Measurements from ENCODE around the gene CFAP107.

DNA sequence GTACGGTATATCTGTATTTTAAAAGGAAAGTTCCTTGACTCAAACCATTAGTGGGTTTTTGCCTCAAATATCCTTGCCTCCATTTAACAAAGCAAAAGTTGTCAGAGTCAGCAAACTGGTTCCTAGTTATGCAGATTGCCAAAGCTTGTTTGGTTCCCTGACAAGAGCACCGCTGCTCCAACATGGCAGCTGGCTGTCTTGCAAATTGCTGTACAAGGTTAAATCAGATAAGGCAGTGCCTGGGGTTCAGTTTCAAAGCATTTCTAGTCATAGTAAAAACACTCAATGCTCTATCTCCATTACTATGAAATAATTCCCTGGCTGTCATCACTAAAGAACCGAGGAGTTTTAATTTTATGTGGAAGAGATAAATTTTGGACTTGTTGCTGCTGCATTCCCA is 11.3 kb upstream of the CFAP107 start:
- TF ChIP-seq MAFK (IDR thresholded peaks at IDR 0.05; ENCODE audit: low read depth, low read length) (no peak), BHLHE40 (IDR thresholded peaks at IDR 0.05; ENCODE audit: low read depth, low read length) (no peak), POLR2A (IDR thresholded peaks at IDR 0.05; ENCODE audit: low read depth, low read length) (no peak), MXI1 (IDR thresholded peaks at IDR 0.05; ENCODE audit: borderline replicate concordance, low read depth, low read length) (no peak), SMC3 (IDR thresholded peaks at IDR 0.05; ENCODE audit: low read depth, low read length) (no peak), RFX5 (IDR thresholded peaks at IDR 0.05; ENCODE audit: low read depth, low read length) (no peak), MAZ (IDR thresholded peaks at IDR 0.05; ENCODE audit: borderline replicate concordance, low read depth, low read length) (no peak), RAD21 (IDR thresholded peaks at IDR 0.05; ENCODE audit: low read length) (no peak)
- TF ChIP-seq, protein P1, sequence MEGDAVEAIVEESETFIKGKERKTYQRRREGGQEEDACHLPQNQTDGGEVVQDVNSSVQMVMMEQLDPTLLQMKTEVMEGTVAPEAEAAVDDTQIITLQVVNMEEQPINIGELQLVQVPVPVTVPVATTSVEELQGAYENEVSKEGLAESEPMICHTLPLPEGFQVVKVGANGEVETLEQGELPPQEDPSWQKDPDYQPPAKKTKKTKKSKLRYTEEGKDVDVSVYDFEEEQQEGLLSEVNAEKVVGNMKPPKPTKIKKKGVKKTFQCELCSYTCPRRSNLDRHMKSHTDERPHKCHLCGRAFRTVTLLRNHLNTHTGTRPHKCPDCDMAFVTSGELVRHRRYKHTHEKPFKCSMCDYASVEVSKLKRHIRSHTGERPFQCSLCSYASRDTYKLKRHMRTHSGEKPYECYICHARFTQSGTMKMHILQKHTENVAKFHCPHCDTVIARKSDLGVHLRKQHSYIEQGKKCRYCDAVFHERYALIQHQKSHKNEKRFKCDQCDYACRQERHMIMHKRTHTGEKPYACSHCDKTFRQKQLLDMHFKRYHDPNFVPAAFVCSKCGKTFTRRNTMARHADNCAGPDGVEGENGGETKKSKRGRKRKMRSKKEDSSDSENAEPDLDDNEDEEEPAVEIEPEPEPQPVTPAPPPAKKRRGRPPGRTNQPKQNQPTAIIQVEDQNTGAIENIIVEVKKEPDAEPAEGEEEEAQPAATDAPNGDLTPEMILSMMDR (conservative IDR thresholded peaks at IDR 0.05; ENCODE audit: low read depth, low read length) = no peak
- TF ChIP-seq, protein P2, sequence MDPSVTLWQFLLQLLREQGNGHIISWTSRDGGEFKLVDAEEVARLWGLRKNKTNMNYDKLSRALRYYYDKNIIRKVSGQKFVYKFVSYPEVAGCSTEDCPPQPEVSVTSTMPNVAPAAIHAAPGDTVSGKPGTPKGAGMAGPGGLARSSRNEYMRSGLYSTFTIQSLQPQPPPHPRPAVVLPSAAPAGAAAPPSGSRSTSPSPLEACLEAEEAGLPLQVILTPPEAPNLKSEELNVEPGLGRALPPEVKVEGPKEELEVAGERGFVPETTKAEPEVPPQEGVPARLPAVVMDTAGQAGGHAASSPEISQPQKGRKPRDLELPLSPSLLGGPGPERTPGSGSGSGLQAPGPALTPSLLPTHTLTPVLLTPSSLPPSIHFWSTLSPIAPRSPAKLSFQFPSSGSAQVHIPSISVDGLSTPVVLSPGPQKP (IDR thresholded peaks at IDR 0.05; ENCODE audit: borderline replicate concordance, low read depth, low read length) = no peak
- TF ChIP-seq, protein P3, sequence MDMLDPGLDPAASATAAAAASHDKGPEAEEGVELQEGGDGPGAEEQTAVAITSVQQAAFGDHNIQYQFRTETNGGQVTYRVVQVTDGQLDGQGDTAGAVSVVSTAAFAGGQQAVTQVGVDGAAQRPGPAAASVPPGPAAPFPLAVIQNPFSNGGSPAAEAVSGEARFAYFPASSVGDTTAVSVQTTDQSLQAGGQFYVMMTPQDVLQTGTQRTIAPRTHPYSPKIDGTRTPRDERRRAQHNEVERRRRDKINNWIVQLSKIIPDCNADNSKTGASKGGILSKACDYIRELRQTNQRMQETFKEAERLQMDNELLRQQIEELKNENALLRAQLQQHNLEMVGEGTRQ (IDR thresholded peaks at IDR 0.05; ENCODE audit: low read depth, low read length) = no peak

Data from IMR-90 (cell line).